HepG2 (cell line): ENCODE data around the gene LRRC4. TPM values are rescaled to one million over a fixed set of nuclear protein-coding genes. Genes with fewer than 3 reads are reported as not detected.
A peak's percentile ranks its signal among the peaks of the same experiment; 100 is the strongest.

ENCODE experiments used
- EEA1 ChIP-seq: sonication (generic); formaldehyde crosslinking; IDR thresholded peaks from 2 replicates; pipeline ENCODE4 v1.5.1; 2020; ENCODE audit warnings: mild to moderate bottlenecking, missing genetic modification reagents, borderline replicate concordance
- EP300 ChIP-seq, 3 experiments: sonication (generic) in 1 of 3; formaldehyde crosslinking in 1 of 3; IDR thresholded peaks; 2 replicates each; pipeline versions ENCODE4 v1.5.1 to v1.6.1; 2011 to 2020; ENCODE audit warnings: low read depth in 2 of 3, low read length in 2 of 3, borderline replicate concordance in 1 of 3, improper control_type of control experiment in 1 of 3, mild to moderate bottlenecking in 1 of 3, missing genetic modification reagents in 1 of 3, moderate library complexity in 1 of 3
- ETV6 ChIP-seq: sonication (generic); formaldehyde crosslinking; conservative IDR thresholded peaks from 2 replicates; pipeline ENCODE4 v1.4.0; 2020; ENCODE audit warnings: missing genetic modification reagents
- GRHL1 ChIP-seq: sonication (generic); formaldehyde crosslinking; conservative IDR thresholded peaks from 2 replicates; pipeline ENCODE4 v1.8.0; 2022; ENCODE audit warnings: missing genetic modification reagents
- HDAC1 ChIP-seq: sonication (generic); formaldehyde crosslinking; IDR thresholded peaks from 2 replicates; pipeline ENCODE4 v1.5.1; 2020; ENCODE audit warnings: mild to moderate bottlenecking, missing genetic modification reagents
- HNF4G ChIP-seq, 2 experiments: sonication (generic) in 1 of 2; formaldehyde crosslinking in 1 of 2; IDR thresholded peaks; 2 replicates each; pipeline versions ENCODE4 v1.4.0 to v1.6.1; 2011 to 2020; ENCODE audit warnings: borderline replicate concordance in 2 of 2, low read depth in 2 of 2, mild to moderate bottlenecking in 2 of 2, low read length in 1 of 2, missing genetic modification reagents in 1 of 2, moderate library complexity in 1 of 2
- HOXA5 ChIP-seq: sonication (generic); formaldehyde crosslinking; IDR thresholded peaks from 2 replicates; pipeline ENCODE4 v1.4.0; 2020; ENCODE audit warnings: missing genetic modification reagents
- HOXD1 ChIP-seq: sonication (generic); formaldehyde crosslinking; IDR thresholded peaks from 2 replicates; pipeline ENCODE4 v1.5.0; 2020; ENCODE audit warnings: missing genetic modification reagents
- NCOR1 ChIP-seq: fragments of 200-600 bp; sonication (generic); IDR thresholded peaks from 2 replicates; pipeline ENCODE4 v1.7.0; 2017; ENCODE audit warnings: antibody characterized with exemption, low read length, borderline replicate concordance
- NR2F6 ChIP-seq, 2 experiments: IDR thresholded peaks; 2 replicates each; pipeline ENCODE4 v1.6.1; 2016; ENCODE audit warnings: antibody characterized with exemption in 1 of 2, mild to moderate bottlenecking in 1 of 2
- PHF21A ChIP-seq: sonication (generic); formaldehyde crosslinking; IDR thresholded peaks from 2 replicates; pipeline ENCODE4 v1.5.0; 2020; ENCODE audit warnings: mild to moderate bottlenecking, missing genetic modification reagents
- PHF8 ChIP-seq: sonication (generic); formaldehyde crosslinking; IDR thresholded peaks from 2 replicates; pipeline ENCODE4 v1.5.0; 2020; ENCODE audit warnings: missing genetic modification reagents
- POLR2A ChIP-seq, 2 experiments: IDR thresholded peaks; 2 replicates each; pipeline ENCODE4 v1.6.1; 2011; ENCODE audit warnings: low read depth in 2 of 2, low read length in 2 of 2, mild to moderate bottlenecking in 1 of 2, moderate library complexity in 1 of 2; ENCODE audit not compliant: insufficient read depth in 1 of 2
- PTBP1 ChIP-seq: fragments of 200-400 bp; formaldehyde crosslinking; IDR thresholded peaks from 2 replicates; pipeline ENCODE4 v1.6.1; 2018; ENCODE audit warnings: low read length, low read depth; ENCODE audit not compliant: poor library complexity, severe bottlenecking
- RBFOX2 ChIP-seq: fragments of 200-400 bp; formaldehyde crosslinking; IDR thresholded peaks from 2 replicates; pipeline ENCODE4 v1.6.1; 2017; ENCODE audit warnings: low read depth, mild to moderate bottlenecking, low read length
- RFX1 ChIP-seq: fragments of 450-650 bp; IDR thresholded peaks from 2 replicates; pipeline ENCODE4 v1.6.1; 2017
- RFXAP ChIP-seq: sonication (generic); formaldehyde crosslinking; IDR thresholded peaks from 2 replicates; pipeline ENCODE4 v1.4.0; 2020; ENCODE audit warnings: missing genetic modification reagents, borderline replicate concordance
- SATB2 ChIP-seq: sonication (generic); formaldehyde crosslinking; IDR thresholded peaks from 2 replicates; pipeline ENCODE4 v1.5.0; 2020; ENCODE audit warnings: missing genetic modification reagents
- TAF1 ChIP-seq: sonication (generic); formaldehyde crosslinking; IDR thresholded peaks from 2 replicates; pipeline ENCODE4 v1.4.0; 2020; ENCODE audit warnings: missing genetic modification reagents
- TBP ChIP-seq: sonication (generic); formaldehyde crosslinking; IDR thresholded peaks from 2 replicates; pipeline ENCODE4 v1.5.0; 2020; ENCODE audit warnings: missing genetic modification reagents
- TCF7 ChIP-seq: sonication (generic); IDR thresholded peaks from 2 replicates; pipeline ENCODE4 v1.6.1; 2016; ENCODE audit warnings: antibody characterized with exemption, low read depth
- TFE3 ChIP-seq: IDR thresholded peaks from 2 replicates; pipeline ENCODE4 v1.6.1; 2016
- ZFP36L2 ChIP-seq: sonication (generic); formaldehyde crosslinking; IDR thresholded peaks from 2 replicates; pipeline ENCODE4 v1.4.0; 2020; ENCODE audit warnings: missing genetic modification reagents
- ZFYVE20 ChIP-seq: sonication (generic); formaldehyde crosslinking; IDR thresholded peaks from 2 replicates; pipeline ENCODE4 v1.8.0; 2023; ENCODE audit warnings: low read depth, mild to moderate bottlenecking, moderate library complexity, missing genetic modification reagents, borderline replicate concordance
- ZNF605 ChIP-seq: sonication (generic); formaldehyde crosslinking; IDR thresholded peaks from 2 replicates; pipeline ENCODE4 v1.8.0; 2022; ENCODE audit warnings: mild to moderate bottlenecking, missing genetic modification reagents
- ZNF639 ChIP-seq: conservative IDR thresholded peaks from 2 replicates; pipeline ENCODE4 v1.6.1; 2018; ENCODE audit warnings: missing genetic modification reagents
- ZNF772 ChIP-seq: sonication (generic); formaldehyde crosslinking; IDR thresholded peaks from 2 replicates; pipeline ENCODE4 v1.5.0; 2020; ENCODE audit warnings: mild to moderate bottlenecking, missing genetic modification reagents
- ZSCAN22 ChIP-seq: sonication (generic); formaldehyde crosslinking; IDR thresholded peaks from 2 replicates; pipeline ENCODE4 v1.4.0; 2020; ENCODE audit warnings: mild to moderate bottlenecking, missing genetic modification reagents
- polyA plus RNA-seq, 8 experiments: library from polyadenylated mRNA; depleted of rRNA in 3 of 8; stranded (reverse) in 7 of 8; unstranded in 1 of 8; fragments of >200 nt; fragmentation: Illumina TruSeq in 4 of 8; extraction: Trizol in 4 of 8; gene quantifications; 2 replicates each; pipeline versions ENCODE4 v1.2.1 to v1.2.3, GENCODE V29; 2011 to 2016; ENCODE audit warnings: low read depth in 4 of 8, missing spikeins in 1 of 8, mixed read lengths in 1 of 8; ENCODE audit not compliant: insufficient read depth in 1 of 8
- total RNA-seq, 5 experiments: library from RNA; depleted of rRNA; stranded (reverse); fragments of >200 nt; fragmentation: Illumina TruSeq; extraction: Trizol; gene quantifications; 2 replicates each; pipeline ENCODE4 v1.2.3, GENCODE V29; 2016; ENCODE audit warnings: low read depth in 1 of 5

The LRRC4 gene
- total and polyA plus RNA-seq, 2 of the 13 experiments (the other 11 are each of a cell fraction or from before 2014, with no cell fraction given): not detected

GRCh38 chr7:128005759-128006159 lies 25.5 kb downstream of the LRRC4 start (continued):
- TF ChIP-seq TAF1 (no peak), TFE3 (0 out of 2 replicates have a peak, but pooled peaks have one; percentile 20), RBFOX2 (no peak), RFXAP (no peak), TBP (CRISPR knock-in tag) (no peak), ZFYVE20 (CRISPR knock-in tag) (no peak), RFX1 (no peak), NCOR1 (peak; percentile 97), PHF8 (CRISPR knock-in tag) (no peak), HDAC1 (peak; percentile 72), ZNF639 (CRISPR knock-in tag) (no peak), HOXA5 (CRISPR knock-in tag) (no peak), EEA1 (CRISPR knock-in tag) (no peak), EP300 (IDR thresholded peaks at IDR 0.05; ENCODE audit: low read depth in 2 of 2, low read length in 2 of 2) (peak in 1 of 2 experiments; percentile 71; a peak in 2 of 4 replicates), EP300 (CRISPR knock-in tag; IDR thresholded peaks at IDR 0.05; ENCODE audit: borderline replicate concordance) (no peak), HNF4G (IDR thresholded peaks at IDR 0.05; ENCODE audit: borderline replicate concordance, low read depth, low read length) (peak; percentile 92), HNF4G (CRISPR knock-in tag; IDR thresholded peaks at IDR 0.05; ENCODE audit: borderline replicate concordance, low read depth) (peak; percentile 71; the same call in 1 of the 2 replicates), NR2F6 (IDR thresholded peaks at IDR 0.05) (peak; percentile 92), NR2F6 (CRISPR knock-in tag; IDR thresholded peaks at IDR 0.05) (peak; percentile 85), ETV6 (CRISPR knock-in tag) (no peak), HOXD1 (CRISPR knock-in tag) (no peak), ZNF772 (CRISPR knock-in tag) (no peak), ZSCAN22 (no peak), ZFP36L2 (CRISPR knock-in tag) (no peak), ZNF605 (CRISPR knock-in tag) (no peak), POLR2A (IDR thresholded peaks at IDR 0.05; ENCODE audit: insufficient read depth in 1 of 2, low read depth in 2 of 2, low read length in 2 of 2) (no peak), SATB2 (CRISPR knock-in tag) (no peak), GRHL1 (no peak), PTBP1 (no peak), PHF21A (CRISPR knock-in tag) (peak; percentile 38; the same call in 1 of the 2 replicates), TCF7 (0 out of 2 replicates have a peak, but pooled peaks have one; percentile 14)
